AG09319 (cell line): ENCODE results near the gene HIP1R.
A peak's percentile ranks its signal among the peaks of the same experiment; 100 is the strongest.

ENCODE experiments used
- DNase-seq: peaks from one replicate; pipeline ENCODE4 v3.0.0-alpha.2; 2010; ENCODE audit warnings: low read depth; ENCODE audit errors: extremely low read depth
- TF ChIP-seq, protein P1 (sequence below): IDR thresholded peaks from 2 replicates; pipeline ENCODE4 v1.5.1; 2011; ENCODE audit warnings: low read depth, mild to moderate bottlenecking, inconsistent platforms, low read length, moderate library complexity

HIP1R gene

GRCh38 chr12:122870163-122870842 is 35.0 kb downstream of the HIP1R start:
- no peak for DNase-seq
- TF ChIP-seq, protein P1, sequence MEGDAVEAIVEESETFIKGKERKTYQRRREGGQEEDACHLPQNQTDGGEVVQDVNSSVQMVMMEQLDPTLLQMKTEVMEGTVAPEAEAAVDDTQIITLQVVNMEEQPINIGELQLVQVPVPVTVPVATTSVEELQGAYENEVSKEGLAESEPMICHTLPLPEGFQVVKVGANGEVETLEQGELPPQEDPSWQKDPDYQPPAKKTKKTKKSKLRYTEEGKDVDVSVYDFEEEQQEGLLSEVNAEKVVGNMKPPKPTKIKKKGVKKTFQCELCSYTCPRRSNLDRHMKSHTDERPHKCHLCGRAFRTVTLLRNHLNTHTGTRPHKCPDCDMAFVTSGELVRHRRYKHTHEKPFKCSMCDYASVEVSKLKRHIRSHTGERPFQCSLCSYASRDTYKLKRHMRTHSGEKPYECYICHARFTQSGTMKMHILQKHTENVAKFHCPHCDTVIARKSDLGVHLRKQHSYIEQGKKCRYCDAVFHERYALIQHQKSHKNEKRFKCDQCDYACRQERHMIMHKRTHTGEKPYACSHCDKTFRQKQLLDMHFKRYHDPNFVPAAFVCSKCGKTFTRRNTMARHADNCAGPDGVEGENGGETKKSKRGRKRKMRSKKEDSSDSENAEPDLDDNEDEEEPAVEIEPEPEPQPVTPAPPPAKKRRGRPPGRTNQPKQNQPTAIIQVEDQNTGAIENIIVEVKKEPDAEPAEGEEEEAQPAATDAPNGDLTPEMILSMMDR, result no peak

- no peak for DNase-seq
- TF ChIP-seq, protein P1, result no peak
These were observed 35.8 kb downstream of the HIP1R start for GRCh38 chr12:122870867-122871664.

DNA sequence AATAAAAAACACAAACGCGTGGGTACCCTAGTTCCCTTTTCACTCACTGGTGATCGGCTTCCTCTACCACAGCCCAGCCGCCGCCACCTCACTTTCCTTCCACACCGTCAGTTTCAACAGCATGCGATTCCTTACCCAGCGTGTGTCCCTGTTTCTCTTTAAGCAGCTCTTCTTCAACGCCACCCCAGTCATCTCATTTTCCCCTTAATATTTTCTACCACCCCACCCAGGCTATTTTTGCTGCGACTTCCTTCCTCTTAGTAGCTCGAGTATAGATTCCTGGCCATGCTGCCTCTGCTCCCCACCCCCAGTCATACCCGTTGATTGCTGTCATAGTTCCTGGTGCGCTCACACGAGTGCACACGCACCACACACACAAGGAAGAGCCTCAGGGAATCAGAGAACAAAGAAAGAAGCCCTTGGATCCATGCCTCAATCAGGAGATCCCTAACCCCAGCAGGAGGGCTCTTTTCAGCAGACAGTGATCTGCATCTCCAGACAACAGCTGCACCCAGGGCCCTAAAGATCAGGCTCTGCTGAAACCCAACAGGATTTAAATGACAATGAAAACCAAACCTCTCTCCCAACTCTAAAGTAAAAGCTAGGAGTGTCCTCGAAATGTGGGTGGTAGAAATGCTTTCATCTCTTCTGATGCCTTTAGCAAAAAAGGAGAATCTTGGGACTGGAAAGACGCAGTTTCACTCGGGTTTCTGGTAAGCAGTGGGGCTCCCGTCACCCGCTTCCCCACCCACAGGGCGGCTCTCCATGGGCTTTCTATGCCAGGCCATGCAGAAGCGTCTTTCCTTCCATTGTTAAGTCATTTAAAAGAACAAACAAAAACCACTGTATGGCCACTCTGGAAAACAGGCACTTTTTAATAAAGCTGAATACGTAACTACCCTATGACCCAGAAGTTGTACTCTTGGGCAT is 36.9 kb downstream of the HIP1R start:
- TF ChIP-seq, protein P1, result no peak
- peak; percentile 60 for DNase-seq

GRCh38 chr12:122872815-122873361 is 37.6 kb downstream of the HIP1R start:
- DNase-seq, result no peak
- TF ChIP-seq, protein P1, result no peak

GRCh38 chr12:122873540-122873939 is 38.3 kb downstream of the HIP1R start:
- DNase-seq, result no peak
- TF ChIP-seq, protein P1, result no peak

DNA sequence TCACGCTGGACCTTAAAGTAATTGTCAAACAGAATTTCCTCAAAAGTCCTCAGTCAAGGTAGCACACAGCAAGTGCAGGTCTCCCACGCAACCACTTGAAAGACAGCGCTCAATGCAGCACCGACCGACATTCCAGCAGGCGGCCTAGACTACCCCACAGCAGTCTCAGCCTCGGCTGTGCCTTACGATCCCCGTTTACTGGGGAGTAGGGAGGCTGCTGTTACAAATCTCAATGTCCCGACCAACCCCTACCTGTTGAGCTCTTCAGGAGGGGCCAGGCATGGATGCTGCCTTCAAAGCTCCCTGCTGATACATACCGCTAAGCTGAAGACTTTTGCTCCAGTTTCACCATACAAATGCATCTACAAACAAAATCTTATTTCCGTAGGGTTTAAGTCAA is 38.8 kb downstream of the HIP1R start:
- TF ChIP-seq, protein P1, result no peak
- DNase-seq, result no peak
